AG09309 (cell line): Measurements from ENCODE around the gene AKAP17A.

Experiments used
- DNase-seq: peaks from one replicate; pipeline ENCODE4 v3.0.0-alpha.2; 2010; ENCODE audit warnings: low read depth
- H3K4me3 ChIP-seq: 2 replicates; pipeline ENCODE4 v1.5.1; 2011; ENCODE audit warnings: mild to moderate bottlenecking, low read depth, low read length, moderate library complexity; ENCODE audit not compliant: control insufficient read depth
- TF ChIP-seq, protein P1 (sequence below): IDR thresholded peaks from 2 replicates; pipeline ENCODE4 v1.5.1; 2011; ENCODE audit warnings: mild to moderate bottlenecking, low read depth, low read length, inconsistent platforms; ENCODE audit not compliant: insufficient read depth, control insufficient read depth; ENCODE audit errors: missing control alignments

The AKAP17A gene, protein sequence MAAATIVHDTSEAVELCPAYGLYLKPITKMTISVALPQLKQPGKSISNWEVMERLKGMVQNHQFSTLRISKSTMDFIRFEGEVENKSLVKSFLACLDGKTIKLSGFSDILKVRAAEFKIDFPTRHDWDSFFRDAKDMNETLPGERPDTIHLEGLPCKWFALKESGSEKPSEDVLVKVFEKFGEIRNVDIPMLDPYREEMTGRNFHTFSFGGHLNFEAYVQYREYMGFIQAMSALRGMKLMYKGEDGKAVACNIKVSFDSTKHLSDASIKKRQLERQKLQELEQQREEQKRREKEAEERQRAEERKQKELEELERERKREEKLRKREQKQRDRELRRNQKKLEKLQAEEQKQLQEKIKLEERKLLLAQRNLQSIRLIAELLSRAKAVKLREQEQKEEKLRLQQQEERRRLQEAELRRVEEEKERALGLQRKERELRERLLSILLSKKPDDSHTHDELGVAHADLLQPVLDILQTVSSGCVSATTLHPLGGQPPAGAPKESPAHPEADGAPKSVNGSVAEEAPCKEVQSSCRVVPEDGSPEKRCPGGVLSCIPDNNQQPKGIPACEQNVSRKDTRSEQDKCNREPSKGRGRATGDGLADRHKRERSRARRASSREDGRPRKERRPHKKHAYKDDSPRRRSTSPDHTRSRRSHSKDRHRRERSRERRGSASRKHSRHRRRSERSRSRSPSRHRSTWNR

DNA sequence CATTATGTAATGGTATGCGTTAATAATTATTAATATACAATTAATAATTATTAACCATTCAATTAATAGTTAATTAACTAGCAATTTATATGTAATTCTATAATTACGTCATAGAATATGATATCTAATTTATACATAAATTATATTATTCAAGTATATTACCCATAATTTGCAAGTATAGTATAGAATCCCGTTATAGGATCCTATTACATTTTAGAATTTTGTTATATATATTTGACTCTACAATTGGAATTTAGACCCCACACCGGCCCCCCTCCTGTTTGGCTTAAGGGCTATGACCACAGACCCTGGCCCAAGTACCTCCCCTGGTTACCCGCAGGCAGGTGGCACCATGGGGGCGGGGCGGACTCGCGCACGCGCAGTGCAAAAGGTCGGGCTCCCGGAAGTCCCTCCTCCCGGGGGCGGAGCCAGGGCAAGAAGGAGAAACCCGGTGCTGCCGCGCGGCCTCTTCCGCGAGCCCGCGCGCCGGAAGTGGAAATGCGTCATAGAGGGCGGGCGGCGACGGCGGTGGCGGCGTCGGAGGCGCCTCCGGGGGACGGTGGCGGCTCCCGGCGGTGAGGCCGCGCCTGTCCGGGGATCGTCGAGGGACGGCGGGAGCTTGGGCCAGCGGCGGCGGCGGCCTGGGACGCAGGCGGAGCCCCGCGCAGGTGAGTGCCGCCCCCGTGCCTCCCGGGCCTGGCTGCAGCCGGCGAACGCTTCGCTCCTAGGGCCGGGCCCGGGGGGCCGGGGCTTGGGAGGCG lies at the start of gene AKAP17A:
TSS of gene AKAP17A (plus strand) at position 503 of the 761 bp plus-strand sequence. CDS start 1,859 bp downstream, outside the sequence.
- peak; percentile 55 for DNase-seq
- TF ChIP-seq, protein P1, sequence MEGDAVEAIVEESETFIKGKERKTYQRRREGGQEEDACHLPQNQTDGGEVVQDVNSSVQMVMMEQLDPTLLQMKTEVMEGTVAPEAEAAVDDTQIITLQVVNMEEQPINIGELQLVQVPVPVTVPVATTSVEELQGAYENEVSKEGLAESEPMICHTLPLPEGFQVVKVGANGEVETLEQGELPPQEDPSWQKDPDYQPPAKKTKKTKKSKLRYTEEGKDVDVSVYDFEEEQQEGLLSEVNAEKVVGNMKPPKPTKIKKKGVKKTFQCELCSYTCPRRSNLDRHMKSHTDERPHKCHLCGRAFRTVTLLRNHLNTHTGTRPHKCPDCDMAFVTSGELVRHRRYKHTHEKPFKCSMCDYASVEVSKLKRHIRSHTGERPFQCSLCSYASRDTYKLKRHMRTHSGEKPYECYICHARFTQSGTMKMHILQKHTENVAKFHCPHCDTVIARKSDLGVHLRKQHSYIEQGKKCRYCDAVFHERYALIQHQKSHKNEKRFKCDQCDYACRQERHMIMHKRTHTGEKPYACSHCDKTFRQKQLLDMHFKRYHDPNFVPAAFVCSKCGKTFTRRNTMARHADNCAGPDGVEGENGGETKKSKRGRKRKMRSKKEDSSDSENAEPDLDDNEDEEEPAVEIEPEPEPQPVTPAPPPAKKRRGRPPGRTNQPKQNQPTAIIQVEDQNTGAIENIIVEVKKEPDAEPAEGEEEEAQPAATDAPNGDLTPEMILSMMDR = no peak
- peak within 1 kb of the TSS; percentile 69 for H3K4me3 ChIP-seq

DNA sequence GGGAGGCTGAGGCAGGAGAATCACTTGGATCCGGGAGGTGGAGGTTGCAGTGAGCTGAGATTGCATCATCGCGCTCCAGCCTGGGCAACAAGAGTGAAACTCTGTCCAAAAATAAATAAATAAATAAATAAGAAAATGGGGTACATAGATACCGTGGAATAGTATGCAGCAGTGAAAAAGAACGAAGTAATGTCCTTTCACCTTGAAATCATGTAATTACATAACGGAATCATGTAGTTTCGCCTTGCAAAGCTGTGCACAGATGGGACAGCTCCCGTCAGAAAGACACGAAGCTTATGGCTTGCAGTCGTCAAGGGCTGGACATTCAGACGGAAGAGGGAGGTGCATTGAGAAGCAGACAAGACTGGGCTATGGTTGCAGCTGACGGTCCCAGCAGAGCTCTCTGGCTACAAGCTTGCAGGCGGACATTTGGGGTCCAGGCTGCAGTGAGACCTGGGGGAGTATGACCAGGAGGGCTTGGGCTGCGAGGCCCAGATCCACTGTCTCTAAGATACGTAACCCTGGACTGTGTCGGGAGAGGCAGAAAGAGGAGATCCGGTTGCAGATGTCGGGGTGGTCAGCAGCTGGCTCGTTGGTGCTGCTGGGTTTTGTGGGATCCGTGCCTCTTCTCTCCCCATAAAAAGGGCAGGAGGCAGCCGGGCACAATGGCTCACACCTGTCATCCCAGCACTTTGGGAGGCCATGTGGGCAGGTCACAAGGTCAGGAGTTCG lies 48.2 kb upstream of the AKAP17A start:
- no peak overlapping the region for H3K4me3 ChIP-seq
- no peak for DNase-seq

DNA sequence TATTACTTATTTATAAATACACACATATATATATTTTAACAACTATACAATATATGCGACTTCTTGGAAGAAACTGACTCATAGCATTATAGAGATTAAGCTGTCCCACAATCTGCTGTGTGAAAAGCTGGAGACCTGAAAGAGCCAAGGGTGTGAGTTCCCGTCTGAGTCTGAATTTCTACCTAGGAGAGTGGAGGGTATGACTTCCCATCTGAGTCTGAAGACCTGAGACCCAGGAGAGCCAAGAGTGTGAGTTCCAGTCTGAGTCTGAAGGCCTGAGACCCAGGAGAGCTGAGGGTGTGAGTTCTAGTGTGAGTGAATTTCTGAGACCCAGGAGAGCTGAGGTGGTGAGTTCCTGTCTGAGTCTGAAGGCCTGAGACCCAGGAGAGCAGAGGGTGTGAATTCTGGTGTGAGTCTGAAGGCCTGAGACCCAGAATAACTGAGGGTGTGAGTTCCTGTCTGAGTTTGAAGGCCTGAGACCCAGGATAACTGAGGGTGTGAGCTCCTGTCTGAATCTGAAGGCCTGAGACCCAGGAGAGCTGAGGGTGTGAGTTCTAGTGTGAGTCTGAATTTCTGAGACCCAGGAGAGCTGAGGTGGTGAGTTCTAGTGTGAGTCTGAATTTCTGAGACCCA lies 45.5 kb upstream of the AKAP17A start:
- TF ChIP-seq, protein P1 = no peak
- DNase-seq = no peak

More for the DNA sequence above, 48.2 kb upstream of the AKAP17A start:
- TF ChIP-seq, protein P1 = no peak

DNA sequence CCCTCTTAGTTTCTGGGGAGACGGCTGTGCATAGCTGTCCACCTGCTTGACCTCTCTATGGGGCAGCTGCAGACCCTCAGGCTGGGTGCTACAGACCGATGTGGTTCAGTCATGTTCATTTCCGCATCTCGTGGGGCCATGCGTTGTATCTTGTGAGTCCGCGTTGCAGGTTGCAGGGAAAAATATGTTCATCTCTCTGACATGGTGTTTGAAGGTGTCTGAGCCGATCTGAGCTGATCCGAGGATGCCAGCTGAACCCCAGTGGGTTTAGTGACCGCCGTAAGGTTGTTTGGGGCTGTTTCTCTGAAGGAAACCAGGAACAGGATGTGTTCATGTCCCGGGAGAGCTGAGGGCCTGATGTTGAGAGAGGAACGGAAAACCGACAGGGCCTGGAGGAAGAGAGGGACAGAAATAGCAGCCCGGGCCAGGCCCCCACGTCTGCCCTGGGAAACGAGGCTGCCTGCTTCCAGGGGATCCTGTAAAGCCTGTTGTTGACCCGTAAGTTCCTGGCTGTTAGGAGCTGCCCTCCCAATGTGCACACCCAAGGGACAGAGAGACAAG lies 44.6 kb upstream of the AKAP17A start:
- TF ChIP-seq, protein P1 = no peak
- H3K4me3 ChIP-seq = no peak overlapping the region
- DNase-seq = no peak

More for the DNA sequence above, 45.5 kb upstream of the AKAP17A start:
- H3K4me3 ChIP-seq = no peak overlapping the region

- no peak for DNase-seq
- H3K4me3 ChIP-seq = no peak overlapping the region
- TF ChIP-seq, protein P1 = no peak
Measured at GRCh38 chrX:1551959-1552546, 39.4 kb upstream of the AKAP17A start.
